Kidney epithelial cell (primary cell): ENCODE measurements around the gene CKM. TPM values are rescaled to one million over a fixed set of nuclear protein-coding genes. Genes with fewer than 3 reads are reported as not detected.

Source experiments
- DNase-seq: peaks from one replicate; pipeline ENCODE4 v3.0.0-alpha.2; 2010; ENCODE audit warnings: low read depth
- H3K27me3 ChIP-seq: 2 replicates; pipeline ENCODE4 v1.6.0; 2011; ENCODE audit warnings: low read length; ENCODE audit not compliant: control insufficient read depth, insufficient read depth
- H3K36me3 ChIP-seq: 2 replicates; pipeline ENCODE4 v1.5.1; 2011; ENCODE audit warnings: low read length; ENCODE audit not compliant: control insufficient read depth, insufficient read depth
- H3K4me3 ChIP-seq: 2 replicates; pipeline ENCODE4 v1.5.1; 2011; ENCODE audit warnings: low read depth, mild to moderate bottlenecking, control low read depth, low read length
- total RNA-seq: library from RNA; depleted of rRNA; stranded (reverse); fragments of >200 nt; gene quantifications from 2 replicates; pipeline ENCODE4 v1.2.3, GENCODE V29; 2015
- TF ChIP-seq, protein P1 (sequence below): IDR thresholded peaks from 2 replicates; pipeline ENCODE4 v1.5.1; 2011; ENCODE audit warnings: mild to moderate bottlenecking, moderate library complexity, low read length, control low read depth, inconsistent platforms; ENCODE audit not compliant: insufficient read depth, poor library complexity, severe bottlenecking

The CKM gene
- total RNA-seq, 1 donor from 2014 or later = not detected

DNA sequence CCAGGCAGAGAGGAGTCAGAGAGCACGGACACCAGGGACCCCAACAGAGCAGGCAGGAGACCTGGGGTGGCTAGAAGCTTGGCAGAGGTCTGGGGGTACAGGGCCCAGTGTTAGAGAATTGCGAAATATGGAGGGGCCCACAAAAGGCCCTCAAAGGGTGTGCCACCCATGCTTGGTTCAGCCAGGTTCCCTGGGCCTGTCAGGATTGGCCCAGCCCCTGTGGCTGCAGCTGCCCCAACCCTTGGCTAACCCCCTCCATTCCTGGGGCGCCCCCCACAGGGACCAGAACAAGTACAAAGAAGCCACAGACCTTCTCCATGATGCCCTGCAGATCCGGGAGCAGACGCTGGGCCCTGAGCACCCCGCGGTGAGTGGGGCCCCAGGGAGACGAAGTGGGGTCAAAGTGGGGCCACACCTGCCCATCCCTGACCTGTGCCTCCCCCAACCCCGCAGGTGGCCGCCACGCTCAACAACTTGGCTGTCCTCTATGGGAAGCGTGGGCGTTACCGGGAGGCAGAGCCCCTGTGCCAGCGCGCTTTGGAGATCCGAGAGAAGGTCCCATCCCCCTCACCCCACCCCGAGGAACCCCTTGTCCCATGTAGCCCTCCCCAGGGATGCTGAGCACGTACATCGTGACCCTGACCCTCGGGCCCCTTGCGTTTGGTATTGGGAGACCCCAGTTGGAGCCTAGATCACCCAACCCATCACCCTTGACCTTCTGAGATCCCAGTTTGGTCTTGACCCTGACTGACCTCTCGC, 25.9 kb upstream of the CKM start:
- H3K4me3 ChIP-seq = no peak overlapping the region
- TF ChIP-seq, protein P1, sequence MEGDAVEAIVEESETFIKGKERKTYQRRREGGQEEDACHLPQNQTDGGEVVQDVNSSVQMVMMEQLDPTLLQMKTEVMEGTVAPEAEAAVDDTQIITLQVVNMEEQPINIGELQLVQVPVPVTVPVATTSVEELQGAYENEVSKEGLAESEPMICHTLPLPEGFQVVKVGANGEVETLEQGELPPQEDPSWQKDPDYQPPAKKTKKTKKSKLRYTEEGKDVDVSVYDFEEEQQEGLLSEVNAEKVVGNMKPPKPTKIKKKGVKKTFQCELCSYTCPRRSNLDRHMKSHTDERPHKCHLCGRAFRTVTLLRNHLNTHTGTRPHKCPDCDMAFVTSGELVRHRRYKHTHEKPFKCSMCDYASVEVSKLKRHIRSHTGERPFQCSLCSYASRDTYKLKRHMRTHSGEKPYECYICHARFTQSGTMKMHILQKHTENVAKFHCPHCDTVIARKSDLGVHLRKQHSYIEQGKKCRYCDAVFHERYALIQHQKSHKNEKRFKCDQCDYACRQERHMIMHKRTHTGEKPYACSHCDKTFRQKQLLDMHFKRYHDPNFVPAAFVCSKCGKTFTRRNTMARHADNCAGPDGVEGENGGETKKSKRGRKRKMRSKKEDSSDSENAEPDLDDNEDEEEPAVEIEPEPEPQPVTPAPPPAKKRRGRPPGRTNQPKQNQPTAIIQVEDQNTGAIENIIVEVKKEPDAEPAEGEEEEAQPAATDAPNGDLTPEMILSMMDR = no peak
- DNase-seq = no peak
- no peaks in the 10 kb centered on the region for H3K36me3 ChIP-seq
- H3K27me3 ChIP-seq = peaks cover 22% of the 10 kb centered on the region

DNA sequence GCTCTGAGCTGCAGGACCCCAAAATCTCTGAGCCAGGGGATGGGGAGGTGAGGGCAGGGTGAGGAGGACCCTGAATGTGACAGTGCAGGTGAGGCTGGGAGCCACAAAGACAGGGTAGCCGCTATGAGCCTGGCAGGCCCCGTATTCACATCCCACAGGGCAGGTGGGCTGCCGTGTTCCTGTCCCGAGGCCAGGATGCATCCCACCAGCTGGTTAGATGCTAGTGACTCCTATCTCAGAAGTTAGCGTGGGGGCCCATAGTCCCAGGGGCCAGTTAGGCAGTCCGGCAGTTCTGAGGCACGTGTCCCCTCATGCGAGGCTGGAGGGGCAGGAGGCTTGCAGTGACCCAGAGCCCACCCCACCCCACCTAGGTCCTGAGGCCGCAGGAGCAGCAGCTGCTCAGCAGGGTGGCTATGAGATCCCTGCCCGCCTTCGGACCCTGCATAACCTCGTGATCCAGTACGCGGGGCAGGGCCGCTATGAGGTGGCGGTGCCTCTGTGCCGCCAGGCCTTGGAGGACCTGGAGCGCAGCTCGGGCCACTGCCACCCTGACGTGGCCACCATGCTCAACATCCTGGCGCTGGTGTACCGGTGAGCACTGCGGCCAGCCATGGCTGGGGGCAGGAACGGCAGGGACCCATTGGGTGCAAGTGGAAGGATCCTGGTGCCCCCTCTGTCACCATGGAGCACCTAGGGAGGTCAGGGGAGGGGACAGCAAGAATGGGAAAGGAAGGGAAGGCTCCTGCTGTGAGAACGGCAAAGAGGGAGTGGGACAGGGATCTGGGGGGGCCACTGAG, 25.1 kb upstream of the CKM start:
- Histone ChIP-seq H3K4me3 (no peak overlapping the region), H3K36me3 (no peaks in the 10 kb centered on the region), H3K27me3 (peaks cover 22% of the 10 kb centered on the region)
- TF ChIP-seq, protein P1 = no peak
- DNase-seq = no peak

DNA sequence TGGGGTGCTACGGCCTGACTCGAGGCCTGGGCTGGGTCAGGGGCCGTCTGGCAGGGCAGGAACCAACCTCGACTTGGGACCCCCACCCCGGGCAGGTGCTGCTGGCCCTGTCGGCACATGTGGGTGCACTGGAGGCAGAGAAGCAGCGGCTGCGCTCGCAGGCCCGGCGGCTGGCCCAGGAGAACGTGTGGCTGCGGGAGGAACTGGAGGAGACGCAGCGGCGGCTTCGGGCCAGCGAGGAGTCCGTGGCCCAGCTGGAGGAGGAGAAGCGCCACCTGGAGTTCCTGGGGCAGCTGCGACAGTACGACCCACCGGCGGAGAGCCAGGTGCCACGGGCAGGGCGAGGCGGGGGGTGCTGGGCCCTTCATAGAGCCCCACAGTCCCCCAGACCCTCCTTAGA, 23.8 kb upstream of the CKM start:
- no peak overlapping the region for H3K4me3 ChIP-seq
- H3K36me3 ChIP-seq = no peaks in the 10 kb centered on the region

GRCh38 chr19:45345506-45345860, 22.8 kb upstream of the CKM start:
- TF ChIP-seq, protein P1 = no peak
- Histone ChIP-seq H3K27me3 (peaks cover 34% of the 10 kb centered on the region), H3K4me3 (no peak overlapping the region)

More for the DNA sequence above, 23.8 kb upstream of the CKM start:
- peaks cover 25% of the 10 kb centered on the region for H3K27me3 ChIP-seq
- TF ChIP-seq, protein P1 = no peak
- DNase-seq = no peak

GRCh38 chr19:45344621-45345505, 22.2 kb upstream of the CKM start:
- TF ChIP-seq, protein P1 = no peak
- no peak for DNase-seq
- H3K4me3 ChIP-seq = no peak overlapping the region
- H3K36me3 ChIP-seq = no peaks in the 10 kb centered on the region
- peaks cover 37% of the 10 kb centered on the region for H3K27me3 ChIP-seq

More at GRCh38 chr19:45345506-45345860, 22.8 kb upstream of the CKM start:
- no peak for DNase-seq
- no peaks in the 10 kb centered on the region for H3K36me3 ChIP-seq
